DOHH2 (cell line): Measurements from ENCODE around the gene ANAPC2.

Source experiments
- EZH2phosphoT487 ChIP-seq: fragments of 200-600 bp; sonication (generic); IDR thresholded peaks from 2 replicates; pipeline ENCODE4 v1.6.1; 2017; ENCODE audit warnings: borderline replicate concordance, mild to moderate bottlenecking, antibody characterized with exemption, low read length, moderate library complexity, mixed read lengths
- TF ChIP-seq, protein P1 (sequence below): fragments of 200-600 bp; sonication (generic); IDR thresholded peaks from one replicate; pipeline ENCODE4 v1.5.1; 2014; ENCODE audit warnings: antibody characterized with exemption, mild to moderate bottlenecking, low read depth, low read length; ENCODE audit not compliant: poor library complexity, severe bottlenecking

DNA sequence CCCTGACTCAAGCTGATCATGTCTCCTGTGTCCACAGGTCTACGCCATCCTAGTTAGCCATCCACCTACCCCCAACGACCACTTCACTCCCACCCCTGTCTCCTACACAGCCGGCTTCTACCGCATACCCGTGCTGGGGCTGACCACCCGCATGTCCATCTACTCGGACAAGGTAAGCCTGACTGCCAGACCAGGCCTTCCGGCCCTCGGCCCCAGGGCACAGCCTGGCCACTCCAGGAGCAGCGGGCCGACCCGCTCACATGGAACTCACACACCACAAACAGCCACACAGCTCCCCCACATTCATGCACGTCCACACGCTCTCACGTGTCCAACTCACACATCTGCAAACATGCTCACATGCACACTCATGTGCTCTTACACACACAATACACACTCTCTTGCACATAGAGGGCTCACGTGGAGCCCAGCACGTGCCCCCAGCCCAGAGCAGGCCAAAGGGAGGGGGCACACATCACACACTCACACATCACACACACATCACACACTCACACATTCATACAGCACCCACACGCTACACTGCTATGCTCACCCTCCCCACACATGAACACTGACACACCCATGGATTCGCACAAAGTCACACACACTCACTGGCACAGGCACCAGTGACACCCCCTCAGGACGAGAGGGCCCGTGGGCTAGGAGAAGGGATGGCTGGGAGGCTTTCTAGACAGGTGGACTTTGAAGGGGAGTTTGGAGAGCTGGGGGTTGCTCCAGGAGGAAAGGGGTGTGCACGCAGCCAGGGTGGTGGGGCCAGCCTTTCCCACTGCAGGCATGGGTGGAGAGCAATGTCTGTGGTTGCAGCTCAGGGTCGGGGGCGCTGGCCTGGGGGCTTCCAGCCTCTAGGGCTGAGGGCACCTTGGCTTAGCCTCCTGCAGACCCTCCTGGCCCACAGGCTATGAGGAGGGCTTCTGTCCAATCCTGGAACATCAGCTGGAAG is 46.1 kb downstream of the ANAPC2 start:
- TF ChIP-seq, protein P1, sequence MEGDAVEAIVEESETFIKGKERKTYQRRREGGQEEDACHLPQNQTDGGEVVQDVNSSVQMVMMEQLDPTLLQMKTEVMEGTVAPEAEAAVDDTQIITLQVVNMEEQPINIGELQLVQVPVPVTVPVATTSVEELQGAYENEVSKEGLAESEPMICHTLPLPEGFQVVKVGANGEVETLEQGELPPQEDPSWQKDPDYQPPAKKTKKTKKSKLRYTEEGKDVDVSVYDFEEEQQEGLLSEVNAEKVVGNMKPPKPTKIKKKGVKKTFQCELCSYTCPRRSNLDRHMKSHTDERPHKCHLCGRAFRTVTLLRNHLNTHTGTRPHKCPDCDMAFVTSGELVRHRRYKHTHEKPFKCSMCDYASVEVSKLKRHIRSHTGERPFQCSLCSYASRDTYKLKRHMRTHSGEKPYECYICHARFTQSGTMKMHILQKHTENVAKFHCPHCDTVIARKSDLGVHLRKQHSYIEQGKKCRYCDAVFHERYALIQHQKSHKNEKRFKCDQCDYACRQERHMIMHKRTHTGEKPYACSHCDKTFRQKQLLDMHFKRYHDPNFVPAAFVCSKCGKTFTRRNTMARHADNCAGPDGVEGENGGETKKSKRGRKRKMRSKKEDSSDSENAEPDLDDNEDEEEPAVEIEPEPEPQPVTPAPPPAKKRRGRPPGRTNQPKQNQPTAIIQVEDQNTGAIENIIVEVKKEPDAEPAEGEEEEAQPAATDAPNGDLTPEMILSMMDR, result no peak
- no peak for TF ChIP-seq EZH2phosphoT487
